Progenitor cell of endocrine pancreas (in vitro differentiated cells): ENCODE data around the gene SNX20. TPM values are rescaled to one million over a fixed set of nuclear protein-coding genes. Genes with fewer than 3 reads are reported as not detected.

ENCODE experiments used
- DNase-seq: peaks from one replicate; pipeline ENCODE4 v3.0.0; 2021; ENCODE audit warnings: low spot score; ENCODE audit not compliant: unreplicated experiment
- H3K27ac Mint-ChIP-seq: 2 replicates; pipeline ENCODE4 v1.8.0; 2021; ENCODE audit warnings: mild to moderate bottlenecking, moderate library complexity, mixed read lengths
- H3K27me3 Mint-ChIP-seq: 2 replicates; pipeline ENCODE4 v1.8.0; 2021; ENCODE audit warnings: mixed read lengths
- H3K36me3 Mint-ChIP-seq: 2 replicates; pipeline ENCODE4 v1.8.0; 2022; ENCODE audit warnings: mixed read lengths; ENCODE audit not compliant: insufficient read depth
- H3K4me1 Mint-ChIP-seq: 2 replicates; pipeline ENCODE4 v1.8.0; 2021; ENCODE audit warnings: low read depth, mixed read lengths
- H3K4me3 Mint-ChIP-seq: 2 replicates; pipeline ENCODE4 v1.8.0; 2021; ENCODE audit warnings: low read depth, mild to moderate bottlenecking, moderate library complexity, mixed read lengths
- H3K9me3 Mint-ChIP-seq: 2 replicates; pipeline ENCODE4 v1.8.0; 2021; ENCODE audit warnings: low read depth, mixed read lengths
- CTCF ChIP-seq: fragments of 200-600 bp; sonication (generic); IDR thresholded peaks from one replicate; pipeline ENCODE4 v1.5.0; 2021; ENCODE audit warnings: antibody characterized with exemption, mild to moderate bottlenecking; ENCODE audit not compliant: unreplicated experiment
- total RNA-seq: library from RNA; stranded (reverse); gene quantifications from 2 replicates; pipeline ENCODE4 v1.2.1, GENCODE V29; 2021

Gene SNX20
- total RNA-seq, 1 donor from 2014 or later: not detected

- no peaks in the 10 kb centered on the region for H3K4me1 Mint-ChIP-seq
- no peak for TF ChIP-seq CTCF
- H3K36me3 Mint-ChIP-seq: no peaks in the 10 kb centered on the region
- H3K4me3 Mint-ChIP-seq: peak within 1 kb of the TSS; percentile 35
- no peaks in the 10 kb centered on the region for H3K9me3 Mint-ChIP-seq
- peaks cover 66% of the 10 kb centered on the region for H3K27me3 Mint-ChIP-seq
- peak within 1 kb of the TSS; percentile 57 for H3K27ac Mint-ChIP-seq
- no peak for DNase-seq
These were observed 12.1 kb upstream of the SNX20 start, which contains the start of gene NOD2 for GRCh38 chr16:50692999-50693781. Gene NOD2 (plus strand): TSS chr16:50693606. CDS start chr16:50699496, 5,890 bp downstream.

- TF ChIP-seq CTCF: no peak
- Mint-ChIP-seq H3K27me3 (peaks cover 64% of the 10 kb centered on the region), H3K9me3 (no peaks in the 10 kb centered on the region), H3K36me3 (no peaks in the 10 kb centered on the region), H3K4me3 (peak overlapping the region; percentile 35), H3K4me1 (no peaks in the 10 kb centered on the region), H3K27ac (no peak overlapping the region)
- DNase-seq: no peak
These were observed 11.5 kb upstream of the SNX20 start for GRCh38 chr16:50692644-50692998.

GRCh38 chr16:50690177-50690576 lies 9.1 kb upstream of the SNX20 start:
- Mint-ChIP-seq H3K4me1 (no peaks in the 10 kb centered on the region), H3K27me3 (peaks cover 53% of the 10 kb centered on the region), H3K27ac (no peak overlapping the region), H3K36me3 (no peaks in the 10 kb centered on the region), H3K4me3 (no peak overlapping the region), H3K9me3 (no peaks in the 10 kb centered on the region)
- no peak for DNase-seq
- TF ChIP-seq CTCF: no peak

- H3K27ac Mint-ChIP-seq: no peak overlapping the region
- no peak for DNase-seq
- H3K9me3 Mint-ChIP-seq: no peaks in the 10 kb centered on the region
- H3K4me3 Mint-ChIP-seq: no peak overlapping the region
- H3K4me1 Mint-ChIP-seq: no peaks in the 10 kb centered on the region
- TF ChIP-seq CTCF: no peak
- peaks cover 44% of the 10 kb centered on the region for H3K27me3 Mint-ChIP-seq
- no peaks in the 10 kb centered on the region for H3K36me3 Mint-ChIP-seq
These were observed 7.8 kb upstream of the SNX20 start for GRCh38 chr16:50688867-50689266.

- Mint-ChIP-seq H3K27me3 (peaks cover 41% of the 10 kb centered on the region), H3K9me3 (no peaks in the 10 kb centered on the region), H3K4me1 (peaks cover 1% of the 10 kb centered on the region), H3K36me3 (no peaks in the 10 kb centered on the region), H3K4me3 (no peak overlapping the region), H3K27ac (no peak overlapping the region)
- TF ChIP-seq CTCF: no peak
- no peak for DNase-seq
These were observed 7.0 kb upstream of the SNX20 start for GRCh38 chr16:50688083-50688482.
